MV-4-11 (cell line): ENCODE measurements around the gene SRGAP3.

Source experiments
- DNase-seq: peaks from one replicate; lab custom pipeline; 2025; lab: John Stamatoyannopoulos, UW

SRGAP3 gene

DNA sequence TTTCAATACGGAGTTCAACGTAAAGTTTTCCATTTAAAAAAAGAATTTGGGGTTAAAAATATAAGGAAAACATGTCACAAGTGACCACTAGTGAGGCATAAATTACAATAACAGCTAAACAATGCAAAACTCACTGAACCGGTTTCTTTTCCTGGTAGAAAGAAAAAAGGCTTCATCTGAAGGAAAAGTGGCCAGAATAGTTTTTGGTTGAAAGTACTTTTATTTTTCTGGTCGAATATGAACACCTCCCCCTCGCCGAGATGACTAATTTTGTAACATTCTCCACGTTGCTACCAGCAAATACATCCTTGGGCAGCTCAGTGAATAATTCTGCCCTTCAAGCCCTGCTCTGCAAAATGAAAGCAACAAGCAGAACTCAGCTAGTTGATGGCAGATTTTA is 3.9 kb upstream of the SRGAP3 start:
- DNase-seq = no peak

DNA sequence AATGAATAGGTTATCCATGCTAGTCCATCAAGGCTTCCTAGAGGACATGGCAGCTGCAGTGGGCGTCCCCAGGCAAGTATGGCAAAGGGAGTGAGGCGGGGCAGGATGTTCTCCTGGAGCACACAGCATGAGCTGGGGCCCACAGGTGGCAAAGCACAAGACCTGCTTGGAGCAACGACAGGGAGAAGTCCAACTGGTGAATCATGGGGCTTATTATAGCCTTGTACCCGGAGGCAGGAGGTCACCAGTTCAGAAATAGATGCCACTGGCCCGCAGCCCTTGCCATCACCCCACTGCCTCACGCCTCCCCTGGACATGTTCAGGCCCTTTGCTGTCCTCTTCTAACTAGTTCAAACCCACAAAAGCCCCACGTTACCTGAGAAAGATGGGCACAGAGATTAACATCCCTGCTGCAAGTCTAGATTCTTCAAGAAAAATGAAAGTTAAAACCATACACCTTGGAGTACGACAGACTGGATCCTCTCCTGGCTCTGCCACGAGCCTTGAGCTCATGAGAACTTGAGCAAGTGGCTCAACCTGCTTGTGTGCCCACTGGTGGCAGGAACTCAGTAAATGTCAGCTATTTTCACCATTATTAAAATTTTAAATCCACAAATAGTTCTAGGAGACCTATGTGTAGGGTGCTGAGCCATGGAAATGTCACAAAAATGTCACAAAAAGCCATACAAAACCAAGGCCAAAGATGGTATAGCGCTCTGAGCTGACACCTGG is 1.8 kb upstream of the SRGAP3 start:
- no peak for DNase-seq

DNA sequence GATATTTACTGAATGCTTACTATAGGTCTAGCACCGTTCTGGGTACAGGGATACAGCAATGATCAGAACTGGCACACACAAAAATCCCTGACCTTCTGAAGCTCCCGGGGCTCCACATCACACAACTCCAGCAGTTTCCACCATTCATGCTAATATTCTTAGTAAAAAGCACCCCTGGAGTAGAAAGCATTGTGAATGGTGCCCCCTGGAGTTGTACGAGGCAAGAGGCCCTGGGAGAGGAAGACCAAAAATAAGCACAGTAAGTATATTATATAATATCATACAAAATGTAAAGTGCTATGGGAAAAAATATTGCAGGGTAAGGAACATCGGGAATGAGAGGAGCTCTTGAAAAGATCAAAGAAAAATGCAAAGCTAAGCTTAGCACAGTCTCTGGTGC is 790 bp upstream of the SRGAP3 start:
- DNase-seq = peak; percentile 14

DNA sequence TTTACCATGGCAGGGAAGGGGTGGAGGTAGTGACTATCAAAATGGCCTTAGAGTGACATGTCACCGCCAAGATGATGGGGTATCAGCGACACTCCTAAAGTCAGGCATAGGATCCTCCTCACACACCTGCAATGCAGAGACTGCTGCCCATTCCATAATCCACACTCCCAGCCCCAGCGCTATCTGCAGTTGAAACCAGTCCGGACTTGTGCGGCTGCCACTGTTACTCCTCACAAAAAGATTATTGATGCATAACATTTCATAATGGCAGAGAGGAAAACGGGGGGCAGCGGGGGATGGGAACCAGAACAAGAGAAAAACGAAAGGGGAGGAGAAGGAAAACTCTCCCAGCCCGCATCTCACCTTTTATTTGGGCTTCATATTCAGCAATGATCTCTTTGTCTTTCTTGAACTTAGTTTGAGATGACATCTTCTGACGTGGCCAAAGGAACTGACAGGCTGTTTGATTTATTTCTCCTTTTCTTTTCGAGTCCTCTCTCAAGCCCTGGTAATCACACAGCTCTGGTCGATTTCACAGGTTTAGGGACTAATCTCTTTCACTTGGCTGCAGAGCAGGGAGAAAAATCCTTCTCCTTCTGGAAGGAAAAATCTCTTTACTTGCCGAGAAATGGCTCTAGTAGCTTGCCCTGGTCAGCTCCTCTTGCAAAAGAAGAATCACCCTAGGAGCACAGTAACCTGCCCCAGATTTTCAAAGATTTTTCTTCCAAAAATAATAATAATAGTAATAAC is 749 bp downstream of the SRGAP3 start:
- no peak for DNase-seq

DNA sequence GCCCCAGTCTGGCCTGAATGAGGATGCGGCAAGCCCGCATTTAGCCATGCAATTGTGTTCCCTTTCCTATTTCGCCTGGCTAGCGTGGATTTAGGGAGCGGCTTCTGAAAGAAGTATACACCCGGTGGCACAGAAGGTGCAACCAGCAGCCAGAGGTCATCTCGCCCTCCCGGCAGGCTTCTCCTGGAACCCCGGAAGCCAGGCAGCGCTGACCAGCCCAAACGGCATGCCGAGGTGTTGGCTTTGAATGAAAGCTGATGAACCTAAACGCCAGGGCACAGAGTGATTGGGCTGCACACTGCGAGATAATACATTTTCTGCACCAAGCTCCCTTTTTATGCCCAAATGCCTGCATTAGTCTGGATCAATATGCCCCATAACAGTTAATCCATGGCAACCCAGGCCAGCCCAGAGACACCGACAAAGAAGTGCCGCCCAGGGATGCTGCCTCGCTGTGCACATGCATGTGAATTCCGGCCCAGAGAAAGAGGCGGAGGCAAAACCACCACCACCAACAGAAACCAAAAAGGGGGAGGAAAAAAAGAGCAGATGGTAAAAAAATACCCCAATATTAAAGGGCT is 1.4 kb downstream of the SRGAP3 start:
- DNase-seq = no peak

DNA sequence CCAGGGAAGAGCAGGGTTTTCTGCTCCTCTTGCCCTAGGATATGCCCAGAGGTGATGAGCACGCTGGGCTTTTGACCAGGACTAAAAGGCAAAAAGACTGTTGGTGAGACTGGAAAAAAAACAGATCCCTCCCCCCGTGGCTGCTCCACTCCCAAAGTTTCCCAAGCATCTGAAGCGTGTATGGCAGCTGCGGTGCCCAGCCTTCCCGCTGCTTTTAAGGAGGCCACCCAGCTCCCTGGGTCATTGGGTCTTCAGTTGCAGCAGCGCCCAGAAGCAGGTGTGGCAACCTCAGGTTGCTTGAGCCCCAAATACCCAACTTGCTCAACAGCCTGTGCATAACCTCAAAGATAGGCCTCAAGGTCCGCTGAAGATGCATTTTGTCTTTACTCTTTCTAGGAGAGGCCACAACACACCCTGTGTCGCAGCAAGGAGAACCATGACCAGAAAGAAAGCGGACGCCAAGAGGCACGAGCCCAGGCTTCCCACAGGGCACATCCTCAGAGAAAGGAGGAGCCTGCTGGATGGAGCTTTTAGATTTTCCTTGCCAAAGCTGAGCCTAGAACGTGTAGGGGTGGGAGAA is 2.0 kb downstream of the SRGAP3 start:
- DNase-seq = no peak

DNA sequence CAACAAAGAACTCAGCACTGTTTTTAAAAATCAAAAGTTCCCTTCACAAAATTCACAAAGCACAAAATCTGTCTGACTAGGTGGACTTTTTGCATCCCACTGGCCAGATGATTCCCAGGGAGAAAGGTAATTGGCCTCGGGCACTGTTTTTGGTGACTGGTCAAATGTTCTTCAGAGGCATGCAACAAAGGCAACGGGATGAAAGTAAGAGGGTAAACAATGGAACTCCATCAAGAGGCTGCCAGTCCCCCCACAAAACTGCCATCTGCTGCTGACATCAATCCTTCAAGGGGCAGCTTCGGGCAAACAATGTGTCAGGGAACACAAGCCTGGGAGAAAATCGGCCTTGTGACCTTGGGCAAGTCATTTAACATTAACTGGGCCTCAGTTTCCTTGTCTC is 3.3 kb downstream of the SRGAP3 start:
- no peak for DNase-seq

DNA sequence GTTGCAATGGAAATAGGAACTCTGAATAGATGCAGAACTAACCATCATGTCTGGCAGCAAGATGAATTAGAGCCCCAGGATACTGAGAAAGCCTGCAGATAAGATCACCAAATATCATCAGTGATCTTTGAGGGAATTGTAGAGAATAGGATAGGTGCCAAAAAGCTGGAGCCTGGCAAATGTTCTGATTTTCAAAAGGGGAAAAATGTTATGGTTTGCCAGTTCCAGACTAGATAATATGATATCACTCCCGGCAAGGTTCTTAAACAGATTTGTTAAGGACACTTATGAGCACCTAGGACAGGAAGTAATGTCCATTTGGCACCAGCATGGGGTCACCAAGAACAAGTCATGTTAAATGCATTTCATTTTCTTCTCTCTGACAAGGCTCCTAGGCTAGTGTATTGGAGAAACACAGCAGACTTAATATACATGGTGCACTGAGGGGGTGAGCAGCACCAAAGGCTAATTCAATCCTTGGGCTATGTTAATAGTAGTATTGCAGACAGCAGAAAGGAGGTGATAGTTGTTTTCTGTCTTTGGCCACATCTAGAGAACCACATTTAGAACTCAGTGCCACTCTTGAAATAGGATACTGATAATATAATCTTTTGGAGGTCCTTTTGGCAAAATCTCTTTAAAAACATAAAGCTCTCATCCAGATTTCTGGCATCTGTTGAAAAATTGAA is 4.8 kb downstream of the SRGAP3 start:
- DNase-seq = no peak

DNA sequence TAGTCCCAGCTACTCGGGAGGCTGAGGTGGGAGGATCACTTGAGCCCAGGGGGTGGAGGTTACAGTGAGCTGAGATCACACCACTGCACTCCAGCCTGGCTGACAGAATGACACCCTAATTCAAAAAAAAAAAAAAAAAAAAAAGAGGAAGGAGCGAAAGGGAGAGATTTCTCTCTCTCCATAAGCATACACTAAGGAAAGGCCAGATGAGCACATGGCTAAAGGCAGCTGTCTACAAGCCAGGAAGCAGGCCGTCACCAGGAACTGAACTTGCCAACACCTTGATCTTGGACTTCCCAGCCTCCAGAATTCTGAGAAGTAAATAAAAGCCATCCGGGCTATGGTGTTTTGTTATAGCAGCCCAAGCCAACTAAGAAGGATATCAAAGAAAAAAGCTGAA is 7.5 kb downstream of the SRGAP3 start:
- peak; percentile 68 for DNase-seq

DNA sequence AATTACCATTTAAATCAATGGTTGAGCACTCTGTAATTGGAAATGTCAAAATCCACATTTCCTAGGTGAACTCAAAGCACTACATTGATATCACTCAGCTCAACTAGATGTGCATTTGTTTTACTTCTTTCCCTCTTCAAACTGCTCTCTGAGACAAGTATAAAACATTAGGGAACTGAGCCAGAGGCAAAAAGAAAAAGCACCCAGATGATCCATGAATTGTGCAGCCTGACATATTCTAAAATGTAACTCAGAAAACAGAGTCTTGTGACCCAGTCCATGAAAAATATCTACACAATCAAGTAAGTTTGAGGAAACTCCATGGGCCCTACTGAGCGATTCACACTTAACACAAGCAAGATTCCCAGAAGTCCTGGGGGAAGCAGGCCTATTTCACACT is 9.8 kb downstream of the SRGAP3 start:
- DNase-seq = no peak

DNA sequence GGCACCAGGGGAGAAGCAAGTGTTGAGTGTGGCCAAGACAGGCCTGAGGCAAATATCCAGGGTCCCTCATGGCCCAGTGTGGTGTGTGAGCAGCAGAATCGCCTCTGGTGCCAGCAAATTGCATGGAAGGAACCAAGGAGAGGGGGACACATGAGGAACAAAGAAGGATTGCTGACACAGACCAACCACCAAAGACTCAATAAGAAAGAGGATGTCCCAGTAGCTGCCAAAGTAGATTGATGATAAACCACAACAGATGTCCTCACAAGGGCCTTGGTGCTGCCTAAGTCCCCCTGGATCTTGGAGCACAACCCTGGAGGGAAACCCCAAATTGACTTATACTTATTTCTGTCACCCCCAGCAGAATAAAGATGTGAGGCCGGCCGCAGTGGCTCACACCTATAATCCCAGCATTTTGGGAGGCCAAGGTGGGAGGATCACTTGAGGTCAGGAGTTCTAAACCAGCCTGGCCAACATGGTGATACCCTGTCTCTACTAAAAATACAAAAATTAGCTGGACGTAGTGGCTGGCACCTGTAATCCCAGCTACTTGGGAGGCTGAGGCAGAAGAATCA is 10.6 kb downstream of the SRGAP3 start:
- peak; percentile 88 for DNase-seq

DNA sequence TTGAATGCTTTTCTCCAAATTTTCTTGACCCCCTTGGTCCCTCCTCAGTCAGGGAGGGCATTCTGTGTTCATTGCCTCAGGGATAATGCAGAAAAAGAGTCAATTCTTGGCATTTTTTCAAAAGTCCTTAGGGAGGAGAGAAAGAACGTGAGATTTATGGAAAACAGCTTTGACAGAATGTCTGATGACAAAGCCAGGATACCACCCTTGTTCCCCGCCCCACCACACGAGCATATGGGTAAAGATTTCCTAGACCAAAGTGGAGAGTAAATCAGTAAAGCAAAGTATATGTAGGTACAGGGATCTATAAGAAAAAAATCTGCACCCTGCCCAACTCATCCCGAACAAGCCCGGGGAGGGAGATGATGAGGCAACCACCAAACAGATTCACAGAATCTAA is 11.2 kb downstream of the SRGAP3 start:
- no peak for DNase-seq

DNA sequence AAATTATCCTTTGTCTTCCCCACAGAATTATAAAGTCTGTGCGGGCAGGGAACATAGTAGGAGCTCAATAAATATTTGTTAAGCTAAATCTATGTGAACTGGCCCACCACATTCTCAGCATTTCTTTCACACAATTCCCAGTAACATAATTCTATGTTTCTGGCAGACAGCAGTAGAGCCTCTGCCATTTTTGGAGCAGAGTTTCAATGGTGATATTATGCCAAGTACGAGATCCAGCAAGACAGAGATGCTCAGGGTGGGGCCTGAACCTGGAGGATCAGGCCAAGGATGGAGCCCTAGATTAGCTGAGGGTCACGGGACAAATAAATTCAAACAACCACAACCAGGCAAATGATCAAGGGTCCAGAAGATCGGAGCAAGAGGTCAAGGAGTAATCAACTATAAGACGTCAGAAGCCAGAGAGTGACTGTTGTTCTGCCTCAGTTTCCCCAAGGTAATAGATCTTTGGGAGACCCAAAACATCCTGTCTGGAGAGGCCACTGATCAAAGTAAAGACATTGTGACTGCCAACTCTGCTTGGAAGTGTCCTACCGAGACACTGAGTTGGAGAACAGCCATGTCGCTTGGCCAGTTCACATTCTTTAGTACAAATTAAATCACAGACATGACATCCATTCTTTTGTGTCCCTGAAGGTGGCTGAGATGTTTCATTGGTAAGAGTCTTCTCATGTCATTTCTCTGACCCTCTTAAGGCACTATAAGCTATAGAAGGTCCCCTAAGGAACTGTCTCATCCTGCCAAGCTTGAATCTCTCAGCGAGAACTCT is 15.4 kb downstream of the SRGAP3 start:
- no peak for DNase-seq

DNA sequence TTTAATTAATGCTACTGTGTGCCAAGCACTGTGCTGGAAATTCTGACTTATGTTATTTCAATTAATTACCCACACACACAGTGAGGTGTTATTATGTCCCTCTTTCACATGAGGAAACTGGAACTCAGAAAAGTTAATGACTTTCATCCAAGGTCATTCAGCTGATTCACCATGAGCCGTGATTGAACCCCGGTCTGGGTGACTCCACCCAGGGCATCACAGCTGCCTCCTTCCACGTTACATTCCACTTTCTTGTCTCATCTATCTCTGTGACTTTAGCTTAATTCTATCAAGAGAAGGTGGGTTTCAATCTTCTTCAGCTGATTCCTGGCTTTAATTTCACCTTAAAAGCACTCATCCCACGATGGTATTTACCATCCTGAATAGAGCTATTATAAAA is 16.3 kb downstream of the SRGAP3 start:
- DNase-seq = no peak

DNA sequence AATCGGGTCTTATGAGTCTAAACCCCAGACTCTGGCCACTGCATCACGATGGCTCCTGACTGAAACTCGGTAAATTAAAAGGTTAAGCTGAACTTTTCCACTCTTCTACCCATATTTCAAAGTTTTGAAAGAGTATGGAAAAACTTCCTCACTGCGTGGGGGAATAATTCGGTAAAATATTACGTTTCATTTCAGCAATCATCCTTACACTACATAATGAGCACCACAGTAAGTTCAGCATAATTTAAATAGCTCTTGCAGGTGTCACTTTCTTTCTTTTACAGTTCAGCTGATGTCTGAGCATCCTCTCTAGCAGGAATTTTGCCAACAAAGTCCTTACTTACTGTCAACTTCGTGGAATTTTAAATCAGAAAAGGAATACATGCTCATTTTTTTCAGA is 17.5 kb downstream of the SRGAP3 start:
- no peak for DNase-seq

DNA sequence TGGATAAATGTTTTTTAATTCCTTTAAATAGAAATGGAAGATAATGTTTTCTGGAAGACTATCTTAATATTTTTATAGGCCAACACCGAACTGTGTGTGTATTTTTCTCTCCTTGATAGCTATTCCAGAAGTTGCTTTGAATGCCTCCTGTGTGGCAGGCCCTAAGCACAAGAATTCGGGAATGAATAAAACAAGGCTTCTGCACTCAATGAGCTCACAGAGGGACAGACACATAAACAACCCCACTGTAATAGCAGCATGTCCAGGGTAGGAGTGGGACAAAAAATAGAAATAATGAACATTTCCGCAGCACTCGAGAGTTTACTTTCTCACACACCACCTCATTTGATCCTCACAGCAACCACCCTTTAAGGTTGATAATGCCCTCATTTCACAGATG is 18.0 kb downstream of the SRGAP3 start:
- DNase-seq = no peak

DNA sequence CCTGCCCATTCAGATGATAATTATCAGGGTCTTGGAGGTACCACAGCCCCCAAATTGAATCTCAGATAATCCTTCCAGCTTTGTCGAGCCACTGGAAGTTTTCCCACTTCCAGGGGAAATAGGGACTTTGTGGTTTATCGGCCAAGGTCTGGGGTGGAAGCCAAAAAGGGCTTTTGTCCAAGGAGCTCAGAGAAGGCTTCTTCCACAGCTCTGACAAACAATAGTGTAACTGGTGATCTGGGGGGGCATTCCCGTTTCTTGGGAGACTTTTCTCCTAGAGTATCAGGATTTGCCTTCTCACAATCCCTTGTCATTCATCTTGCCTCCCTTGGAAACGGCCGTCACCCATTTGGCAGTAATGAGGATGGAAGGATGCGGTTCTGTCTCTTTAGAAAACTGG is 18.4 kb downstream of the SRGAP3 start:
- no peak for DNase-seq

DNA sequence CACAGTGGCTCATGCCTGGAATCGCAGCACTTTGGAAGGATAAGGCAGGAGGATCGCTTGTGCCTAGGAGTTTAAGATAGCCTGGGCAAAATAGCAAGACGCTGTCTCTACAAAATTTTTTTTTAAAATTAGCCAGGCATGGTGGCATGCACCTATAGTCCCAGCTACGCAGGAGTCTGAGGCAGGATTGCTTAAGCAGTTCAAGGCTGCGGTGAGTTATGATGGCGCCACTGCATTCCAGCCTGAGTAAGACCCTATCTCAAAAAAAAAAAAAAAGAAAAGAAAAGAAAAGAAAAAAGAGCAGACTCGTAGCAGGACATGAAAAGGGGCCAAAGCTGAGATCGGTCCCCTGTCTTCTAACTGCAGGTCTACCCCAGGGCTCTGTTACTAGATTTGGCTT is 18.9 kb downstream of the SRGAP3 start:
- no peak for DNase-seq

DNA sequence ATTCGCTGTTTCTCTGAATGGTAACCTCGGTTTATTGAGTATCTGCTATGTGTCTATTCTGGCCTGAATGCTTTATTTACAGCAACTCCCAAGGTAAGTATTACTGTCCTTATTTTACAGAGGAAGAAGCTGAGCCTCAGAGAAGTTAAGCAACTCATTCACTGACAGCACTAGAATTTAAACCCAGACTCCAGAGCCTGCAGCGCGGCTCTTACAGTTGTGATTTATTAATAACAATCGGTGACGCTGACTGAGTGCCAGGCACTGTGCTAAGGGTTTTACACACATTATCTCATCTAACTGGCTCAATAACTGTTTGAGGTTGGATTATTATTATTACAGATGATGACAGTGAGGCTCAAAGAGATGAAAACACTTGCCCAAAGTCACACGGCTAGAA is 19.6 kb downstream of the SRGAP3 start:
- no peak for DNase-seq

DNA sequence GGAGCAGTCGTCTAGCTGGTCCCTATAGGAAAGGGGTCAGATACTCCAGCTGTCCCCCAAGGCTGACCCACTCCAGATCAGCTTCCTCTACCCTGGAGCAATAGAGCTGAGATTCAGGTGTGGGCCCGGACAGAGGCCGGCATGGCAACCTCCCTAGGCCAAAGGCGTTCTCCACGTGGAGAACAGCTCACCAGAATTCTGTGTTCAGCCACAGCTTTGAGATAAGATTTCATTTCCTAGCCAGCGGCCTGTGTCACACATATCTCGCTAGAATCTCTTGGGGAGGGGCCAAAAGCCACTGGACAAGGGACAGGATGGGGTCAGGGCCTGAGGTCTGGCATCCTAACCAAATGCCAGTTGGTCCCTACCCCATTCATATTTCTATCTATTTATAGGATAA is 20.1 kb downstream of the SRGAP3 start:
- no peak for DNase-seq

DNA sequence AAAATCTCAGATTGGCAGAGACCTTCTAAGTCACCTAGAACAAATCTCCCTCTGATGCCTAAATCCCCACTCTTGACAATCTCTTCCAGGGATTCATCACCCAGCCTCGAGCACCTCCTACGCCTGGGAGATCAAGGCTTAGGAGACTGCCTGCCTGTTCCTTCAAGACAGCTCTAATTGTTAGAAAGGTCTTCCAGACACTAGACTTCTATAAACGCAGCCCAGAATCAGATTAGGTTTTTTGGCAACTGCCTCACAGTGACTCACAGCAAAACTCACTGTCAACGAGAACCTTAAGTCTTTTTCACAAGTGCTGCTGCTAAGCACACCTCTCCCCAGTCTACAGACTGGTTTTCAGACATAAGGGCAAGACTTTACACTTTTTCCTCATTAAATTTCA is 23.1 kb downstream of the SRGAP3 start:
- DNase-seq = no peak
